ENCODE data around the gene ST13.
"Not testable (repeated sequence)": the region's sequence is repeated elsewhere in the genome, so short reads cannot be mapped to it uniquely, and the experiment has no call there.

Gene ST13

DNA sequence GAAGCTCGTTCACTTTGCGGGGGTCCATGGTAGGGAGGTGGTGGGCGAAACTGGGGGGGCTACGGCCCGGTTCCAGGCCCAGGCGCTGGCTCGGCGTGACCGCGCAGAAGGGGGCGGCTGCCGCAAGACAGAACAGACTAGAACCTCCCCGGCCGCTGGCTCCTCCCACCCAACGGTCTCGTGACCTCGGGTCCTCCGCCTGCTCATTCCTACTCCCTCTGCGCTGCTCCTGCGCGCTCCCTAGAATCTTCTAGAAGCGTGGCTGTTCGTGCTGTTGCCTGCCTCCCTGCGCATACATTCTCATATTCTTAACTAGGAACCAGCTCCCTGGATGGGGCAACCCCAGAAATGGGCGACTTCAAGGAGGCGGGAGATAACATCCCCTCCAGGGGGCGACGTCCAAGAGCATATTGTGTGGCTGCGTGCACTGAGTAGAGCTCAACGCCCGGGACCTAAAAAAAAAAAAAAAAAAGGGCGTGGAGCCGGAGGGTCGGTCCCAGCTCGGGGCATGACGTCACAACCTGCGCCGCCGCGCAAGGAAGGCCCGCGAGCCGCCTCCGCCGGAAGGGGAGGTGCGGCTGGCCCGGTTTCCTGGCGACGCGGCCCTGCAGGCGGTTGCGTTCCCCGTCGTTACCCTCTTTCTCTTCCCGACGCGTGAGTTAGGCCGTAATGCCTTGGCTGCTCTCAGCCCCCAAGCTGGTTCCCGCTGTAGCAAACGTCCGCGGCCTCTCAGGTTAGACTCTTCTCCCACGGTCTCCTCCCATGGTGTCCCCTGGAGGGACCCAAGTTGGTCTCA is at the start of gene ST13, which contains the start of gene XPNPEP3:
Gene ST13 (minus strand): TSS at position 127 of the 796 bp plus-strand sequence. CDS start 99 bp downstream, at position 28.
Gene XPNPEP3 (plus strand): TSS at position 636 of the 796 bp plus-strand sequence. CDS start 34 bp downstream, at position 670.
- peak; percentile 91 for DNase-seq (ENCODE audit: low read depth, low spot score)

DNA sequence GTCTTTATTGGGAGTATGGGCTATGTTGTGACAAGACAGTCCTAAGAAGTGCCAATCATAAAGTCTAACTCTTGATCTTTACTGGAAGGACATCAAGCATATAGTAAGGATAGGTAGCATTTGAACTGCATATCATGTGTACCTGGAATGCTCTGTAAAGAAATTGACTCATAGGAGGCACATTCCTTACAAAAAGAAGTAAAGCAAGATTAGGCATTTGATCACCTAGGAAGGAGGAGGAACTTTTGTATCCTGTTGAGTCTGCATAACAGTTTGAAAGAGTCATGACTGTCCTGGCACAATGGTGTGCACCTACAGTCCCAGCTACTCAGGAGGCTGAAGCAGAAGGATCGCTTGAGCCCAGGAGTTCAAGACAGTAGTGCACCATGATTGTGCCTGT is 47.7 kb upstream of the ST13 start:
- DNase-seq (ENCODE audit: low read depth, low spot score) = no peak

- DNase-seq (ENCODE audit: low read depth, low spot score) = peak; percentile 8
Measured at GRCh38 chr22:40898850-40899357, 42.5 kb upstream of the ST13 start.

DNA sequence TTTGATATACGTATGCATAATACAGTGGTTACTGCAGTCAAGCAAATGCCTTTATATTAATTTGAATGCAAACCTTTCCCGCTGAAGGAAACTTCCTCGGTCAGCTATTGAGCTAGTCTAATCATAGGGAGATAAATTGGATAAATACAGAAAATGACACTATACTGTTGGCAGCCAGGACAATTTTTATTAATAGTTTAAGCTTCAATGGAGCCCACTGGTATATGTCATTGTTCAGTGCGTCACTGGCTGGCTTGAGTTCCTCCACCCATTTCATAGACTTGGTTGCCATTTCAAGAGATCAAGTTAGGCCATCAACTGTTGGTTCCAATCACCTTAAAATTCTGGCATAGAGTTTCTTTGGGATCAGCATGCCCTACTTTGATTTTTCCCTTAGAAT is 38.0 kb upstream of the ST13 start:
- no peak for DNase-seq (ENCODE audit: low read depth, low spot score)

- DNase-seq (ENCODE audit: low read depth, low spot score) = no peak
Measured at GRCh38 chr22:40890881-40891280, 34.4 kb upstream of the ST13 start.

DNA sequence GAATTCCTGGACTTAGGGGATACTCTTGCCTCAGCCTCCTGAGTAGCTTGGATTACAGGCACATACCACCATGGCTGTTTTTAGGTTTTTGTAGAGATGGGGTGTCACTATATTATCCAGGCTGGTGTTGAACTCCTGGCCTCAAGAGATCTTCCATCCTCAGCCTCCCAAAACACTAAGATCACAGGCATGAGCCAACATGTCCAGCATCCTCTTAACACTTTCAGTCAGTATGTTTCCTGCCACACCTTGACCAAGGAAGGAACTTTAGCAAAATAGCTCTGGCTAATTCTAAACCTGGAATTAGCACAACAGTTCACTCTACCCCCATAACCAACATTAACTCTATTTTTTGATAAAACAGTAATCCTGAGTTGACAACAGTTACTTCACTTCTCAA is 32.7 kb upstream of the ST13 start:
- no peak for DNase-seq (ENCODE audit: low read depth, low spot score)

- no peak for DNase-seq (ENCODE audit: low read depth, low spot score)
Measured at GRCh38 chr22:40878922-40879321, 22.5 kb upstream of the ST13 start.

DNA sequence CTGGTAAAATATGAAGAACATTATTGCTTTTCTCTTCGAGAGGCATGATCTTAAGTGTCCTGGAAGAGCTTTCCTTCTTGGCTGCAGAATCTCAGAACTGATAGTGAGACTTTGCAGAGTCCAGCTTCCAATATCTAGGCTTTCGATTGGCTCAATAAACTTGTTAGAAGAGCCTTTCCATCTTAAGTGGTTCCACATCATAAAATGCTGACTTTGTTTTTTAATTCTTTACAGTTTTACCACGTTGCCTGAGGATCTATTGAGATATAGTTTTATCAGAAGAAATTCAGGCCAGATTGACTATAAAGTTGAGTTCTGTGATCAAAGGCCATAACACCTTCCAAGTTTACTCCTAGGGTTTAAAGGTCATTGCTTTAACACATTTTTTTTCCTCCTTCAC is 21.0 kb upstream of the ST13 start:
- DNase-seq (ENCODE audit: low read depth, low spot score) = no peak

- DNase-seq (ENCODE audit: low read depth, low spot score) = no peak
Measured at GRCh38 chr22:40876907-40877306, 20.5 kb upstream of the ST13 start.

DNA sequence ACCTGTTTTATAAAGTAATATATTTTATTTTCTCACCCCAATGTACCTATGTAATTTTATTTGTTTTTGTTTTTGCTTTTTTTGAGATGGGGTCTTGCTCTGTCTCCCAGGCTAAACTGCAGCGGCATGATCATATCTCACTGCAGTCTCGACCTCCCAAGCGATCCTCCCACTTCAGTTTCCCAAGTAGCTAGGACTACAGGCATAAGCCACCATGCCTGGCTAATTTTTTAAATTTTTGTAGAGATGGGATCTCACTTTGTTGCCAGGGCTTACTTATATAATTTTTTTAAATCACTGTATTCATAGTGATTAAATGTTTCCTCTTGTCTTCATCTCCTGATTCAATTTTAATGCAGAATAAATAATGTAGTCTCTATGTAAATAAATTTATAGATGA is 18.7 kb upstream of the ST13 start:
- no peak for DNase-seq (ENCODE audit: low read depth, low spot score)

GRCh38 chr22:40874016-40874415 is 17.6 kb upstream of the ST13 start:
- no peak for DNase-seq (ENCODE audit: low read depth, low spot score)

DNA sequence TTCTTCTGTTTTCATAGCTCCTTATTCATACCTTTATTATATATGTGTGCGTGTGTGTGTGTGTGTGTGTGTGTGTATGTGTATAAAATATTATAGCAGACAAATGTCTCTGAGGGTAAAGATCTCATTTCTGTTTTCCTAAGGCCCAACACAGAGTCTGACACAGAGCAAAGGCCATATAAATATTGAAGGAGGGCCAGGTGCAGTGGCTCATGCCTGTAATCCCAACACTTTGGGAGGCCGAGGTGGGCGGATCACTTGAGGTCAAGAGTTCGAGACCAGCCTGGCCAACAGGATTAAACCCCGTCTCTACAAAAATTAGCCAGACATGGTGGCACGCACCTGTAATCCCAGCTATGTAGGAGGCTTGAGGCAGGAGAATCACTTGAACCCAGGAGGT is 11.9 kb upstream of the ST13 start:
- not testable (repeated sequence) for DNase-seq (ENCODE audit: low read depth, low spot score)

DNA sequence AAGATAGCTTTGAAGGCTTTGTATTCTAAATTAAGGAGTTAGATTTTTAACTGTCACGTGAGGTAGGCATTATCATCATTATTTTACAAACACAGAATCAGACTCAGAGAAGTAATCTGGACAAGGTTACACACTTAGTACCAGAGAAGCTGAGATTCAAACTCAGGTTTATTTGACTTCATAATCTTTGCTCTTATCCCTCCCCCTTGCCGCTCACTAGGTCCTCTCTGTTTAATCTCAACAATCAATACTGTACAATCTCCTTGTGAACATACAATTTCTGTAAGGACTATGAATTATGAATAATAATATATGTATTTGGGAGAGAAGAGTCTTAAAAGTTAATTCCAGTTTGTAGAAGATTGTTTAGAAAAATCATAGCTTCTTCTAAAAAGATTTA is 10.7 kb upstream of the ST13 start:
- DNase-seq (ENCODE audit: low read depth, low spot score) = no peak

- no peak for DNase-seq (ENCODE audit: low read depth, low spot score)
Measured at GRCh38 chr22:40862537-40862936, 6.1 kb upstream of the ST13 start.

DNA sequence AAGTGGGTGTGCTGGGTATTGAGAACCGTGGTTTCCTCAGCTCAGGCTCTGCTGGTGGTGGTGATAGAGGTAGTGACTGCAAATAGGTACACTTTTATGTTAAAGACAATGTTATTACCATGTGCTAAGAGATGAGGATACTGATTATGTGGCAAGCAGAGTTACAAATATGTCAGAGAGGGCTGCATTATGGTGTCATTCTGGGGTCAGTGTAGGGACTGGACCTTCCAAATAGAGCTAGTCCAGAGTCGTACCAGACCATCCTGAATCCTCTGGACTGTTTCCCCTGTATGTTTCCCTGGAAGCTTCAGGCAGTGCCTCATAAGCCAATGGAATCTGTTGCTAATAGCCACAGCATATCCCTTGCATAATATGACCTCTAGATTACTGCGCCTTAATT is 5.6 kb upstream of the ST13 start, which contains the start of gene DNAJB7:
Gene DNAJB7 (minus strand): TSS at position 101 of the 400 bp plus-strand sequence. CDS start 119 bp downstream, outside the sequence.
- DNase-seq (ENCODE audit: low read depth, low spot score) = no peak

- no peak for DNase-seq (ENCODE audit: low read depth, low spot score)
Measured at GRCh38 chr22:40857309-40857855, 943 bp upstream of the ST13 start.

- DNase-seq (ENCODE audit: low read depth, low spot score) = no peak
Measured at GRCh38 chr22:40855979-40856512, 393 bp downstream of the ST13 start.

- no peak for DNase-seq (ENCODE audit: low read depth, low spot score)
Measured at GRCh38 chr22:40855071-40855978, 1.1 kb downstream of the ST13 start.

DNA sequence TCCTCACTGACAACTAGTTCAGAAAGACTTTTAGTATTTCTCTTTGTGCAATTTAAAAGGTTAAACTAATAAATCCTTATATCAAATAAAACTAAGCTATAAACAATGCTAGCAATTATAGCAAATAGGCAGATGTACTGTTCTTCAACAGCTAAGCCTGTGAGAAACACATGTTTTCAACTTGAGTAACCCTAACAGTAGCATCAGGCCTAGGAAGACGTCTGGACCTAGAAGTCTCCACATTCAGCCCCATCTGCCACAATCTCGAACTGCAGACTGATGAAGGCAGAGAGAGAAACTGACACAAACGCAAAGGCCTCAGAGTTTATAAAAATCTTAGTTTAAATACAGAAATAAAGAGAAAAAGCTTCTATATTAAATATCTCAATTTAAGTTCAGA is 2.5 kb downstream of the ST13 start:
- no peak for DNase-seq (ENCODE audit: low read depth, low spot score)

DNA sequence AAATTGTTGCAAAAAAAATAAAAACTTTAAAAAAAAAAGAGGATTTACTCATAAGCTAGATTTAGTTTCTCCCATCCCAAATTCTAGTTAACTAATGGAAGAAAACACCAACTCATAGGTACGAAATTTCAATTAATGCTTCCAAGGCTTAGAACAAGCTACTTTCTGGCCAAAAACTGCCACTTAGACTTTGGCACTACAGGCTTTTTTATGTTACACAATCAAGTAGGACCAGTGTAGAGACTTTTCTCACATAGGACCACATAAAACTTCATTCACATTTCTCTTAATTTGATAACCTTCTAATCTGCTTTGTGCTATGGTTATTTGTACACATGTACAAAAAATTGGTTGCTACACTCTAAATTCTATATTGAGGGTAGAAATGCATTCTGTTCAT is 3.1 kb downstream of the ST13 start:
- no peak for DNase-seq (ENCODE audit: low read depth, low spot score)

DNA sequence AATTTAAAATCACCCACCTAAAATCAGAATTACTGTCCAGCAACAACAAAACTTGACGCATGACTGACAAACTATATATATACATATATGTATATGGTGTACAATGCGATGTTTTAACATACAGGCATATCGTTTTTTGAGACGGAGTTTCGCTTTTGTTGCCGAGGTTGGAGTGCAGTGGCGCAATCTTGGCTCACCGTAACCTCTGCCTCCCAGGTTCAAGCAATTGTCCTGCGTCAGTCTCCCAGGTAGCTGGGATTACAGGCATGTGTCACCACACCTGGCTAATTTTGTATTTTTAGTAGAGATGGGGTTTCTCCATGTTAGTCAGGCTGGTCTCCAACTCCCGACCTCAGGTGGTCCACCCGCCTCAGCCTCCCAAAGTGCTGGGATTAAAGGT is 10.6 kb downstream of the ST13 start:
- DNase-seq (ENCODE audit: low read depth, low spot score) = not testable (repeated sequence)

- no peak for DNase-seq (ENCODE audit: low read depth, low spot score)
Measured at GRCh38 chr22:40844951-40845350, 11.5 kb downstream of the ST13 start.
